Uterus (tissue), 4 donors: ENCODE results near the gene TLCD1. TPM values are rescaled to one million over a fixed set of nuclear protein-coding genes. Genes with fewer than 3 reads are reported as not detected.

Experiments used
- DNase-seq, 2 donors: peaks; one replicate each; pipeline ENCODE4 v3.0.0-alpha.2; 2019 to 2020
- H3K27ac ChIP-seq, 2 donors: fragments of 200-600 bp; sonication (generic); 1 replicate in 1 of 2; 2 replicates in 1 of 2; pipeline ENCODE4 v1.5.1; 2016 to 2018
- H3K27me3 ChIP-seq, 2 donors: fragments of 200-600 bp; sonication (generic); one replicate each; pipeline ENCODE4 v1.5.1; 2018 to 2019; ENCODE audit warnings: control low read depth in 1 of 2
- H3K36me3 ChIP-seq, 2 donors: fragments of 200-600 bp; sonication (generic); one replicate each; pipeline ENCODE4 v1.5.1; 2019; ENCODE audit warnings: control low read depth in 1 of 2
- H3K4me1 ChIP-seq, 2 donors: fragments of 200-600 bp; sonication (generic); one replicate each; pipeline ENCODE4 v1.5.1; 2018 to 2019; ENCODE audit warnings: control low read depth in 1 of 2
- H3K4me3 ChIP-seq, 2 donors: fragments of 200-600 bp; sonication (generic); 1 replicate in 1 of 2; 2 replicates in 1 of 2; pipeline ENCODE4 v1.5.1; 2018 to 2019; ENCODE audit warnings: mild to moderate bottlenecking in 1 of 2
- H3K9me3 ChIP-seq, 2 donors: fragments of 200-600 bp; sonication (generic); one replicate each; pipeline ENCODE4 v1.5.1; 2019; ENCODE audit warnings: control low read depth in 1 of 2
- POLR2A ChIP-seq, 2 donors: fragments of 450-650 bp; IDR thresholded peaks; one replicate each; pipeline ENCODE4 v1.6.1; 2016; ENCODE audit warnings: antibody characterized with exemption in 2 of 2, mild to moderate bottlenecking in 1 of 2, moderate library complexity in 1 of 2
- intact Hi-C: fragments of 100-400 bp; cut with DNase I; formaldehyde crosslinking; loops from one replicate; pipeline ENCODE4 v1.15.1; 2023; ENCODE audit warnings: low total_unique reads
- total RNA-seq, 4 donors: library from RNA; depleted of rRNA in 3 of 4; stranded (reverse); fragments of >200 nt in 3 of 4; gene quantifications; one replicate each; pipeline versions ENCODE4 v1.1.0 to v1.2.4, GENCODE V29; 2014 to 2023
- TF ChIP-seq, protein P1 (sequence below), 4 experiments: fragments of 200-600 bp in 2 of 4; fragments of 450-650 bp in 2 of 4; sonication (generic) in 2 of 4; IDR thresholded peaks; one replicate each; pipeline ENCODE4 v1.5.1; 2016 to 2019; ENCODE audit warnings: antibody characterized with exemption in 4 of 4, mild to moderate bottlenecking in 2 of 4, moderate library complexity in 1 of 4
- donor health status: DM: yes; HTN: yes; CAD: no.

TLCD1 gene
- total RNA-seq, 4 donors from 2014 or later = 1.3 to 1.4 TPM; not detected in 2

DNA sequence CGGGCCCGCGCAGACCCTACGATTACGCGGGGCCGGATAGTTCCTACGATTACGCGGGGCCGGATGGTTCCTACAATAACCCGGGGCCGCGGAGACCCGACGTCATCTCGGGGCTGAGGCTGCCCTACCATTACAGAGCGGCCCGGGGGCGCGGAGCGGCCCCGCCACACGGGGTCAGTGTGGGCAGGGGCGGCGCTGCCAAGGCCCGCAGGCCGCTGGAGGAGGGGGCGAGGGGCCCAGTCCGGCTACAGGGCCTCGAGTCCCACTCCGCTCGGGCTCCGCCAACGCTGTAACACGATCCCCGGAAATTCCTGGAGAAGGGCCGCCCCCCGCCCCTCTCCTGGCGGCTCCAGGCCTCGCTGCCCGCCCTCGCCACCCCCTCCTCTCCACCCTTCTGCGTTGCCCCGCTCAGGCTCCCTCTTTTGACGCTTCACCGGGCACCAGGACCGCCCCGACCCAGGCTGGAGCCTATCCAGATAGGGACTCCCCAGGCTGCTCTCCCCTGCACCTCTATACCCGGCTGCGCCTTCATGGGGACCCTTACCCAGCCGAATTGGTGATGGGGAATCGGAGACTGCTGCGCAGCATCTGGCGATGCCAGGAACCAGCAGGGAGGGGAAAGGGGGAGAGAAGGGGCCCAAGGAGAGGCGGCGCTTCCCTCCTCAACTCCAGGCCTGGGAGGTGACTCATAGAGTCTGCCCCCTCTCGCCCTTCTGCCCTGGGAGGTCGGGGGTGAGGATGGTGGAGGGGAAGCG, 8.3 kb downstream of the TLCD1 start, which contains the start of gene RAB34:
Gene RAB34 (minus strand): TSS at position 291 of the 755 bp plus-strand sequence. CDS start 602 bp downstream, outside the sequence.
- peaks cover 5 to 22% of the 10 kb centered on the region in 2 donors for H3K4me1 ChIP-seq
- H3K27me3 ChIP-seq = no peaks in the 10 kb centered on the region
- TF ChIP-seq, protein P1, sequence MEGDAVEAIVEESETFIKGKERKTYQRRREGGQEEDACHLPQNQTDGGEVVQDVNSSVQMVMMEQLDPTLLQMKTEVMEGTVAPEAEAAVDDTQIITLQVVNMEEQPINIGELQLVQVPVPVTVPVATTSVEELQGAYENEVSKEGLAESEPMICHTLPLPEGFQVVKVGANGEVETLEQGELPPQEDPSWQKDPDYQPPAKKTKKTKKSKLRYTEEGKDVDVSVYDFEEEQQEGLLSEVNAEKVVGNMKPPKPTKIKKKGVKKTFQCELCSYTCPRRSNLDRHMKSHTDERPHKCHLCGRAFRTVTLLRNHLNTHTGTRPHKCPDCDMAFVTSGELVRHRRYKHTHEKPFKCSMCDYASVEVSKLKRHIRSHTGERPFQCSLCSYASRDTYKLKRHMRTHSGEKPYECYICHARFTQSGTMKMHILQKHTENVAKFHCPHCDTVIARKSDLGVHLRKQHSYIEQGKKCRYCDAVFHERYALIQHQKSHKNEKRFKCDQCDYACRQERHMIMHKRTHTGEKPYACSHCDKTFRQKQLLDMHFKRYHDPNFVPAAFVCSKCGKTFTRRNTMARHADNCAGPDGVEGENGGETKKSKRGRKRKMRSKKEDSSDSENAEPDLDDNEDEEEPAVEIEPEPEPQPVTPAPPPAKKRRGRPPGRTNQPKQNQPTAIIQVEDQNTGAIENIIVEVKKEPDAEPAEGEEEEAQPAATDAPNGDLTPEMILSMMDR (IDR thresholded peaks at IDR 0.05) = peak in 2 of 4 experiments; percentile 15 to 41
- TF ChIP-seq POLR2A (IDR thresholded peaks at IDR 0.05) = peak in 1 of 2 donors; percentile 71
- no peaks in the 10 kb centered on the region for H3K9me3 ChIP-seq
- H3K4me3 ChIP-seq = peak within 1 kb of the TSS; percentile 84 to 97
- DNase-seq = peak; percentile 86 to 87
- H3K36me3 ChIP-seq = no peaks in the 10 kb centered on the region
- peak within 1 kb of the TSS; percentile 92 to 94 for H3K27ac ChIP-seq
- intact Hi-C loops = no loop called here

- no peaks in the 10 kb centered on the region for H3K9me3 ChIP-seq
- peak overlapping the region; percentile 54 to 84 for H3K4me3 ChIP-seq
- intact Hi-C loops = no loop called here
- H3K36me3 ChIP-seq = no peaks in the 10 kb centered on the region
- H3K27me3 ChIP-seq = no peaks in the 10 kb centered on the region
- DNase-seq = peak in 1 of 2 donors; percentile 58
- peaks cover 5 to 18% of the 10 kb centered on the region in 2 donors for H3K4me1 ChIP-seq
- peak overlapping the region; percentile 92 to 94 for H3K27ac ChIP-seq
- TF ChIP-seq, protein P1 (IDR thresholded peaks at IDR 0.05) = no peak
- no peak for TF ChIP-seq POLR2A (IDR thresholded peaks at IDR 0.05)
These were observed 9.1 kb downstream of the TLCD1 start for GRCh38 chr17:28716740-28717577.

GRCh38 chr17:28715217-28715616, 10.8 kb downstream of the TLCD1 start:
- Histone ChIP-seq H3K4me3 (no peak overlapping the region), H3K27ac (no peak overlapping the region), H3K4me1 (peaks cover 0 to under 1% of the 10 kb centered on the region in 2 donors), H3K27me3 (no peaks in the 10 kb centered on the region), H3K9me3 (no peaks in the 10 kb centered on the region), H3K36me3 (no peaks in the 10 kb centered on the region)
- no peak for TF ChIP-seq POLR2A (IDR thresholded peaks at IDR 0.05)
- TF ChIP-seq, protein P1 (IDR thresholded peaks at IDR 0.05) = no peak
- DNase-seq = no peak
- intact Hi-C loops = no loop called here

GRCh38 chr17:28714281-28714680, 11.8 kb downstream of the TLCD1 start:
- intact Hi-C loops = no loop called here
- Histone ChIP-seq H3K4me1 (no peaks in the 10 kb centered on the region), H3K27me3 (no peaks in the 10 kb centered on the region)

More at GRCh38 chr17:28714281-28714680, 11.8 kb downstream of the TLCD1 start:
- Histone ChIP-seq H3K4me3 (no peak overlapping the region), H3K9me3 (no peaks in the 10 kb centered on the region), H3K36me3 (no peaks in the 10 kb centered on the region), H3K27ac (no peak overlapping the region)
- no peak for TF ChIP-seq POLR2A (IDR thresholded peaks at IDR 0.05)
- TF ChIP-seq, protein P1 (IDR thresholded peaks at IDR 0.05) = no peak
- DNase-seq = peak in 1 of 2 donors; percentile 39
